ENCODE results near the gene RABL3.

DNA sequence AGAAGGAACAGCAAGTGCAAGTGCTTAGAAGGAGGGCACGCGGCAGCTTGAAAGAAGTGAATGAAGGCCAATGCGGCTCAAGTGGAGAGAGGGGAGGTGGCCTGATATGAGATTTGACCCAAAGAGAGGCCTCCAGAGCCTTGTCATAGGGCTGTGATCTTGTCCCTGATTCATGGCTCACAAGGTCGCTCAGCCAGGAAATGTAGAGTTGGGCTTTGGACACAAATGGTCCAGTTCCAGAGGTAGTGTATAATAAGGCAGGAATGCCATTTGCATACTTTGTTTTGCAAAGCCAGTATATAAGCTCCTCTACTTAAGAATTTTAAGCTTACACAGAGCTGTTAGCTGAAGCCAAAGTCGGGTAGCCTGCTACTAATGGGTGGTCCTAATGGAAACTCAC lies 94.0 kb downstream of the RABL3 start:
- no peak for TF ChIP-seq GATA2 (IDR thresholded peaks at IDR 0.05; ENCODE audit: low read depth, low read length)
- no peak for TF ChIP-seq GATA3 (IDR thresholded peaks at IDR 0.05; ENCODE audit: low read depth, low read length)

Measured in SH-SY5Y (cell line).